Neural cell (in vitro differentiated cells): ENCODE measurements around the gene TAL2. TPM values are rescaled to one million over a fixed set of nuclear protein-coding genes. Genes with fewer than 3 reads are reported as not detected.

Source experiments
- H2AFZ ChIP-seq: fragments of 200-600, 300-800 bp; sonication (generic), shearing (Covaris generic); 2 replicates; pipeline ENCODE4 v1.6.0; 2014; ENCODE audit warnings: low read depth, mild to moderate bottlenecking, antibody characterized with exemption, low read length, moderate library complexity
- H3F3A ChIP-seq: fragments of 200-600 bp; shearing (Covaris generic); 2 replicates; pipeline ENCODE4 v1.6.1; 2016; ENCODE audit warnings: mild to moderate bottlenecking, moderate library complexity, mixed read lengths, antibody characterized with exemption, low read length; ENCODE audit not compliant: insufficient read depth, poor library complexity, severe bottlenecking
- H3K27ac ChIP-seq: fragments of 200-600, 300-800 bp; sonication (generic), shearing (Covaris generic); 2 replicates; pipeline ENCODE4 v1.5.1; 2014; ENCODE audit warnings: mild to moderate bottlenecking, low read length, moderate library complexity
- H3K27me3 ChIP-seq: fragments of 300-800, 200-600 bp; sonication (generic), shearing (Covaris generic); 2 replicates; pipeline ENCODE4 v1.6.0; 2014; ENCODE audit warnings: mild to moderate bottlenecking, low read depth, low read length, moderate library complexity; ENCODE audit not compliant: insufficient read depth
- H3K36me3 ChIP-seq: fragments of 300-800, 200-600 bp; sonication (generic), shearing (Covaris generic); 2 replicates; pipeline ENCODE4 v1.5.1; 2014; ENCODE audit warnings: mild to moderate bottlenecking, antibody characterized with exemption, low read length, moderate library complexity; ENCODE audit not compliant: insufficient read depth
- H3K4me2 ChIP-seq: fragments of 300-800, 200-600 bp; sonication (generic), shearing (Covaris generic); 2 replicates; pipeline ENCODE4 v1.6.0; 2014; ENCODE audit warnings: mild to moderate bottlenecking, low read length
- H3K4me3 ChIP-seq: fragments of 300-800, 200-600 bp; sonication (generic), shearing (Covaris generic); 2 replicates; pipeline ENCODE4 v1.5.1; 2014; ENCODE audit warnings: mild to moderate bottlenecking, low read length, moderate library complexity
- H3K79me2 ChIP-seq: fragments of 200-600 bp; shearing (Covaris generic); replicated peaks from 2 replicates; pipeline ENCODE4 v1.6.0; 2014; ENCODE audit warnings: mild to moderate bottlenecking, low read length, moderate library complexity; ENCODE audit not compliant: insufficient read depth
- H3K9ac ChIP-seq: fragments of 300-800, 200-600 bp; sonication (generic), shearing (Covaris generic); 2 replicates; pipeline ENCODE4 v1.6.1; 2016; ENCODE audit warnings: mild to moderate bottlenecking, low read length, mixed read lengths
- H3K9me2 ChIP-seq: fragments of 200-600 bp; shearing (Covaris generic); 2 replicates; pipeline ENCODE4 v1.6.1; 2016; ENCODE audit warnings: mild to moderate bottlenecking, low read length, mixed read lengths; ENCODE audit not compliant: insufficient read depth
- H3K9me3 ChIP-seq: fragments of 200-600, 300-800 bp; sonication (generic), shearing (Covaris generic); 2 replicates; pipeline ENCODE4 v1.6.1; 2016; ENCODE audit warnings: mild to moderate bottlenecking, mixed run types, low read length, moderate library complexity, mixed read lengths
- H4K20me1 ChIP-seq: fragments of 200-600 bp; shearing (Covaris generic); 2 replicates; pipeline ENCODE4 v1.6.1; 2016; ENCODE audit warnings: mild to moderate bottlenecking, mixed run types; ENCODE audit not compliant: insufficient read depth
- EP300 ChIP-seq: fragments of 450-650 bp; conservative IDR thresholded peaks from 2 replicates; pipeline ENCODE4 v1.6.1; 2014; ENCODE audit warnings: antibody characterized with exemption, mild to moderate bottlenecking, moderate library complexity; ENCODE audit not compliant: poor library complexity, severe bottlenecking
- EZH2 ChIP-seq: fragments of 200-600, 300-800 bp; shearing (Covaris generic), sonication (generic); IDR thresholded peaks from 2 replicates; pipeline ENCODE4 v1.6.1; 2014; ENCODE audit warnings: antibody characterized with exemption, low read length, borderline replicate concordance, mild to moderate bottlenecking; ENCODE audit not compliant: insufficient read depth, poor library complexity, severe bottlenecking
- MXI1 ChIP-seq: fragments of 450-650 bp; conservative IDR thresholded peaks from 2 replicates; pipeline ENCODE4 v1.6.1; 2014; ENCODE audit warnings: antibody characterized with exemption, mild to moderate bottlenecking; ENCODE audit not compliant: poor library complexity, severe bottlenecking
- POLR2AphosphoS5 ChIP-seq: IDR thresholded peaks from 2 replicates; pipeline ENCODE4 v1.6.1; 2012
- RAD21 ChIP-seq: fragments of 450-650 bp; conservative IDR thresholded peaks from 2 replicates; pipeline ENCODE4 v1.6.1; 2014; ENCODE audit warnings: antibody characterized with exemption, mild to moderate bottlenecking, moderate library complexity
- REST ChIP-seq: IDR thresholded peaks from 2 replicates; pipeline ENCODE4 v1.6.1; 2012; ENCODE audit warnings: borderline replicate concordance
- SMC3 ChIP-seq: fragments of 450-650 bp; conservative IDR thresholded peaks from 2 replicates; pipeline ENCODE4 v1.6.1; 2014; ENCODE audit warnings: antibody characterized with exemption, mild to moderate bottlenecking, moderate library complexity; ENCODE audit not compliant: poor library complexity
- TAF1 ChIP-seq: IDR thresholded peaks from 2 replicates; pipeline ENCODE4 v1.6.1; 2012; ENCODE audit warnings: low read depth
- polyA plus RNA-seq: library from polyadenylated mRNA; depleted of rRNA; stranded (reverse); fragments of >200 nt; gene quantifications from 2 replicates; pipeline ENCODE4 v1.2.3, GENCODE V29; 2014
- TF ChIP-seq, protein P1 (sequence below): fragments of 450-650 bp; IDR thresholded peaks from 2 replicates; pipeline ENCODE4 v1.5.1; 2014; ENCODE audit warnings: antibody characterized with exemption, mild to moderate bottlenecking, moderate library complexity; ENCODE audit not compliant: poor library complexity, severe bottlenecking

TAL2 gene
- polyA plus RNA-seq, 1 donor from 2014 or later: 0.88 TPM

GRCh38 chr9:105639936-105640335 lies 22.3 kb upstream of the TAL2 start:
- H3K36me3 ChIP-seq: no peaks in the 10 kb centered on the region
- H3K9me2 ChIP-seq: no peaks in the 10 kb centered on the region

GRCh38 chr9:105643795-105644194 lies 18.5 kb upstream of the TAL2 start:
- no peak overlapping the region for H3K4me3 ChIP-seq
- no peaks in the 10 kb centered on the region for H3K27me3 ChIP-seq
- H3K9ac ChIP-seq: no peak overlapping the region
- no peaks in the 10 kb centered on the region for H3K79me2 ChIP-seq
- H2AFZ ChIP-seq: no peak overlapping the region
- H3K27ac ChIP-seq: no peak overlapping the region
- H3K4me2 ChIP-seq: no peak overlapping the region
- no peaks in the 10 kb centered on the region for H3F3A ChIP-seq
- TF ChIP-seq, protein P1, sequence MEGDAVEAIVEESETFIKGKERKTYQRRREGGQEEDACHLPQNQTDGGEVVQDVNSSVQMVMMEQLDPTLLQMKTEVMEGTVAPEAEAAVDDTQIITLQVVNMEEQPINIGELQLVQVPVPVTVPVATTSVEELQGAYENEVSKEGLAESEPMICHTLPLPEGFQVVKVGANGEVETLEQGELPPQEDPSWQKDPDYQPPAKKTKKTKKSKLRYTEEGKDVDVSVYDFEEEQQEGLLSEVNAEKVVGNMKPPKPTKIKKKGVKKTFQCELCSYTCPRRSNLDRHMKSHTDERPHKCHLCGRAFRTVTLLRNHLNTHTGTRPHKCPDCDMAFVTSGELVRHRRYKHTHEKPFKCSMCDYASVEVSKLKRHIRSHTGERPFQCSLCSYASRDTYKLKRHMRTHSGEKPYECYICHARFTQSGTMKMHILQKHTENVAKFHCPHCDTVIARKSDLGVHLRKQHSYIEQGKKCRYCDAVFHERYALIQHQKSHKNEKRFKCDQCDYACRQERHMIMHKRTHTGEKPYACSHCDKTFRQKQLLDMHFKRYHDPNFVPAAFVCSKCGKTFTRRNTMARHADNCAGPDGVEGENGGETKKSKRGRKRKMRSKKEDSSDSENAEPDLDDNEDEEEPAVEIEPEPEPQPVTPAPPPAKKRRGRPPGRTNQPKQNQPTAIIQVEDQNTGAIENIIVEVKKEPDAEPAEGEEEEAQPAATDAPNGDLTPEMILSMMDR: no peak
- TF ChIP-seq REST: no peak
- TF ChIP-seq TAF1: no peak
- TF ChIP-seq RAD21: no peak
- no peak for TF ChIP-seq EZH2
- H3K36me3 ChIP-seq: no peaks in the 10 kb centered on the region
- H3K9me3 ChIP-seq: no peaks in the 10 kb centered on the region
- no peaks in the 10 kb centered on the region for H3K9me2 ChIP-seq
- no peaks in the 10 kb centered on the region for H4K20me1 ChIP-seq

More at GRCh38 chr9:105639936-105640335, 22.3 kb upstream of the TAL2 start:
- Histone ChIP-seq H3F3A (no peaks in the 10 kb centered on the region), H3K79me2 (no peaks in the 10 kb centered on the region), H3K4me3 (no peak overlapping the region), H4K20me1 (no peaks in the 10 kb centered on the region), H3K9me3 (no peaks in the 10 kb centered on the region), H3K27me3 (no peaks in the 10 kb centered on the region), H3K27ac (no peak overlapping the region), H3K9ac (no peak overlapping the region), H2AFZ (no peak overlapping the region), H3K4me2 (no peak overlapping the region)
- no peak for TF ChIP-seq REST
- TF ChIP-seq EP300: no peak
- TF ChIP-seq MXI1: no peak
- no peak for TF ChIP-seq RAD21
- no peak for TF ChIP-seq EZH2
- TF ChIP-seq TAF1: no peak
- TF ChIP-seq SMC3: no peak
- TF ChIP-seq, protein P1: no peak
- no peak for TF ChIP-seq POLR2AphosphoS5
